K562 treated with DMSO at 1 percent for 24 hours (cell line): ENCODE measurements around the gene SLC13A3. TPM values are rescaled to one million over a fixed set of nuclear protein-coding genes. Genes with fewer than 3 reads are reported as not detected.

ENCODE experiments used
- total RNA-seq: library from RNA; unstranded; fragments of 300-600 nt; gene quantifications from 2 replicates; pipeline ENCODE4 v1.2.3, GENCODE V29; 2022; ENCODE audit warnings: low read depth; ENCODE audit not compliant: insufficient read depth

Gene SLC13A3, protein sequence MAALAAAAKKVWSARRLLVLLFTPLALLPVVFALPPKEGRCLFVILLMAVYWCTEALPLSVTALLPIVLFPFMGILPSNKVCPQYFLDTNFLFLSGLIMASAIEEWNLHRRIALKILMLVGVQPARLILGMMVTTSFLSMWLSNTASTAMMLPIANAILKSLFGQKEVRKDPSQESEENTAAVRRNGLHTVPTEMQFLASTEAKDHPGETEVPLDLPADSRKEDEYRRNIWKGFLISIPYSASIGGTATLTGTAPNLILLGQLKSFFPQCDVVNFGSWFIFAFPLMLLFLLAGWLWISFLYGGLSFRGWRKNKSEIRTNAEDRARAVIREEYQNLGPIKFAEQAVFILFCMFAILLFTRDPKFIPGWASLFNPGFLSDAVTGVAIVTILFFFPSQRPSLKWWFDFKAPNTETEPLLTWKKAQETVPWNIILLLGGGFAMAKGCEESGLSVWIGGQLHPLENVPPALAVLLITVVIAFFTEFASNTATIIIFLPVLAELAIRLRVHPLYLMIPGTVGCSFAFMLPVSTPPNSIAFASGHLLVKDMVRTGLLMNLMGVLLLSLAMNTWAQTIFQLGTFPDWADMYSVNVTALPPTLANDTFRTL
- 8.3 and 8.8 TPM in 2 replicates for total RNA-seq

DNA sequence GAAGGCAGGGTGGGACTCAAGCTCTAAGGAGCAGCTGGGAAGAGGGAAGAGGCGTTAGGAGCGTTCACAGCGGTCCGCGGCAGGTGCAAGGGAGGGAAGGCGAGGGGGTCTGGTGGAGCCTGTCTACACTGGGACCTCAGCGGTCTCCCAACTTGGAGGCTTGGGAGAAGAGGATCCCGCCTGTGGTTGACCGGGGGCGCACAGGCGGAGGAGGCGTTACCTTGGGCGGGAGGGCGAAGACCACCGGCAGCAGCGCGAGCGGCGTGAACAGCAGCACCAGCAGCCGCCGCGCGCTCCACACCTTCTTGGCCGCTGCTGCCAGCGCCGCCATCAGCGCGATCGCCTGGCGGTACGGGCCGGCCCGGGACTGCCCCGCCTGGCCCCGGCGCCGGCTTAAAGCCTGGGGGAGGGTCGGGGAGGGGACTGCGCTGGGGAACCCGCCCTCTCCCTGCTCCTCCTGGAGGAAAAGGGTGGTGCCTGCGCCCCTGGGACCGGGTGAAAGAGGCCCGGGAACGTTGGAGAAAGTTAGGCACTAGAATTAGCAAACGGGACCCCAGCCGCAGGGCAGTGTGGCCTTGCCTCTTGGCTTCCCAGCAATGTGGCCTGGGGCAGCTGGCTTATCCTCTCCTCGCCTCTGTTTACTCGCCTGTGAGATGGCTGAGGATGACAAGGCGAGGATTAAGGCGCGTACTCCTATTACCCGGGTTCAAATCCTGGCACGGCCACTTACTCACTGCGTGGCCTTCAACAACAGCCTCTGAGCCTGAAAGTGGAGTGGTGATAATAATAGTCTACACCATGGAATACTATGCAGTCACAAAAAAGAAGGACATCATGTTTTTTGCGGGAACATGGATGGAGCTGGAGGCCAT is at the start of gene SLC13A3:
Gene SLC13A3 (minus strand): TSS at position 369 of the 872 bp plus-strand sequence. CDS start 38 bp downstream, at position 331.

DNA sequence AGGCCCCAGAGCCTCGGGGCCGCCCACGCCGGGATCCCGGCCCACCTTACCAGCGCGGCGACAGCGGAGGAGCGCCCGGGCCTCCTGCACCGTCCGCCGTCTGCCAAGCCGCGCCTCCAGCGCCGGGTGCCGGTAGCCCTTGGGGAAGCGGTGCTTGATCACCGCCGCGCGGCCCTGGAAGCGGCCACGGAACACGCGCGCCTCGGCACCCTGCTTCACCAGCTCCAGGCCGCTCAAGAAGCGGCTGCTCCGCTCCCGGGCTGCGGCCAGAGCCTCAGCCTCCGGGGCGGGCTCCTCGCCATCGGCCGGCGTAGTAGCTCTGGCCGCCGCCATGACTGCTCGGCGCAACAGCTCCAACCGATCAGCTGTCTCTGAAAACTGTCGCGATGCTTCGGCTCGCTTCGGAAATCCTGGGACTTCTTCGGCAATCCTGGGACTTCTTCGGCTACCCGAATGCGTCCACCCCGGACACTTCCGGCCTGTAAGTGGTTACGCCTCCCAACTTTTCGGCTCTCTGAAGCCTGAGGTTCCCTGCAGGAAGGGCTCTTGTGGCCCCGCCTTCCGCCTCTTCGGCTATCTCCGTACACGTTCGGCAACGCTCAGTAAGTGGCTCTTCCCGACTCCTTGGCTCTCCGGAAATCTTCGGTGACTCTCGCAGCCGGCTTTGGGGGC is 38.0 kb upstream of the SLC13A3 start, which contains the start of gene TP53RK:
Gene TP53RK (minus strand): TSS at position 363 of the 672 bp plus-strand sequence. CDS start 30 bp downstream, at position 333.

DNA sequence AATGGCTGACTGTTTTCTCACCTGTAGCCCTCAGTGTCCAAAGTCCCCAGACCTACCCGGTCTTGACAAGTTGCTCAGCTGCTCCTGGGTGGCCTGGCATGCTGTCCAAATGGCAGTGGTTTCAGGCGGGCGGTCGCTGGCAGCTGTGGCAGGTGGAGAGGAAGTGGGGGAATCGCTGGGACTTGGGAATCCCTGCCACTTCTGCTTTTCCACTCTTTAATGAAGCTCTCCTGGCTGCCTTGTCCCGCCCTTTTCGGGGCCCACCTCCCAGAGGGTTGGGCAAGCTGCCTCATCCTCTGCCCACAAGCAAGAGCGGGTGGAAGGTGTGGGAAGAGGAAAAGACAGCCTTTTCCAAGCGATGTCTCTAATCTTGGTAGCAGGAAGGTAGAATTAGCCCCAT is 100.8 kb downstream of the SLC13A3 start, which contains the start of gene OCSTAMP:
Gene OCSTAMP (minus strand): TSS at position 194 of the 400 bp plus-strand sequence. CDS start 94 bp downstream, at position 100.

DNA sequence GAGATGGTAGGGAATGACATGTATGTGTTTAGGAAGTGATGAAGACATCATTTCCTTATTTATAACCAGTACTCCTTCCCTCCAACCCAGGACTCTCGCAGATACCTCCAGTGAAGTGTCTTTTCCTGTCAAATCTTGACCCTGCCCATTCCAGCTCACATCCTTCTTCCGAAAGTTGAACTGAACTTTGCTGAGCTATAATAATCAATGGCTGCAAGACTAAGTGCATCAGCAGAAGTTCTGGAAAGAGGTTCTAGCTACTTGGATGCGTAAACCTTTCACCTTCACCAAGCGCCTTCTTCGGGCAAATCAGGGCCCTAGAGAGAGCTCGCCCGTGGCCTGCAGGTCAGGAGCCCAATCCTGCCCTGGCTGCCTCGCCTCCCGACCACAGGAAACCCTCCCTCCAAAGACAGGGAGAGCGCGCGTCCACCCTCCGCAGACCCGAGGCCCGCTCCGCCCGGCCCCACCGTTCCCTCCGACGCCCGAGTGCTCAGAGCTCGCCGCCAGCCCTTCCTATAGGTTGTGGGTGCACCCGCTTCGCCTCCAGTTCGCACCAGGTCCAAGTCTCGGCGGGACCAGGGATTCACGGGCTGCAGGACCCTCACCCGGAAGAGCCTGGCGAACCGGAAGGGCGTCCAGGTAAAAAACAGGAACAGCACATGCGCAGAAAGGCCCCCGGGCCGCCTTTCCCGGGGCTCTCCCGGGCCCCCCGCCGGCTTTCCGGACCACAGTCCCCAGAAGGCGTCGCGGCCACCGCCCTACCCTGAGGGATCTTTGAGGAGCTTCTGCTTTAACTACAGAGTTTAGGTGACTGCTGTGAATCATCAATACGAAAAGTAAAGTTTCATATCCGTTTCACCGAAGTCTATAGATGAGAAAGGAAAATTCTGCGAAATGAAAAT is 138.1 kb downstream of the SLC13A3 start, which contains the start of gene ZNF334:
Gene ZNF334 (minus strand): TSS at position 617 of the 902 bp plus-strand sequence. CDS start 1,457 bp downstream, outside the sequence.

Other genes starting within 250 kb of the SLC13A3 start
- gene ELMO2, start 244.8 kb downstream of the SLC13A3 start, total RNA-seq: 21.2 and 24.8 TPM in 2 replicates
- gene ZNF334, start 137.9 kb downstream of the SLC13A3 start, total RNA-seq: 0.42 and 0.86 TPM in 2 replicates
- gene OCSTAMP, start 100.8 kb downstream of the SLC13A3 start, total RNA-seq: not detected in 2 replicates
- 9.1 and 10.5 TPM in 2 replicates for gene TP53RK, start 38.0 kb upstream of the SLC13A3 start, total RNA-seq
- 0.30 and 1.0 TPM in 2 replicates for gene SLC2A10, start 58.2 kb upstream of the SLC13A3 start, total RNA-seq
- 0.36 TPM in 1 of 2 replicates, not detected in the other for gene EYA2, start 243.4 kb upstream of the SLC13A3 start, total RNA-seq